ENCODE results near the gene NTM.

- no peak for TF ChIP-seq CTCF (IDR thresholded peaks at IDR 0.05; ENCODE audit: poor library complexity)
- TF ChIP-seq EZH2 (IDR thresholded peaks at IDR 0.05; ENCODE audit: borderline replicate concordance): no peak
- no peak for TF ChIP-seq EZH2phosphoT487 (IDR thresholded peaks at IDR 0.05; ENCODE audit: low read depth, severe bottlenecking, unreplicated experiment)
Observed at GRCh38 chr11:131938351-131938751, 567.9 kb downstream of the NTM start.

Measured in hepatocyte (in vitro differentiated cells).